ENCODE data around the gene ERC1.

The ERC1 gene

DNA sequence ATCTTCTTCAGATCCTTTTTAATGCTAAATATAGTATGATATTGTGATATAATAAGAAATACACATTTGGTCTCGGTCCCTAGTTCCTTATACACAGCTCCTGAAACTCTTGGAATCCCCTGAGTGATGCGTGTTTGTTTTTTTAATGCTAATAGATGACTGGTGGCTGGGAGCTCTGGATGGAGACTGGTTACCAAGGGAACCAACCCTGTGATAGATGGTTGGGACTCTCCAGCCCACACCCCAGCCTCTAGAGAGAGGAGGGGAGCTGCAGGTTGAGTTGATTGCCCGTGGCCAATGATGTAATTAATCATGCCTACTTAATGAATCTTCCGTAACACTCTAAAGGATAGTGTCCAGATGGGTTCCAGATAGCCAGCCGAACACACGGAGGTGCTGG lies 462.8 kb downstream of the ERC1 start:
- in situ Hi-C loops (cut with HindIII; ENCODE audit: low pct_ligation_motif_present, low pct_unique_long_range_greater_than_20kb, low sequenced_read_pairs): no loop called here

GRCh38 chr12:1456885-1457284 lies 465.9 kb downstream of the ERC1 start:
- in situ Hi-C loops (cut with HindIII; ENCODE audit: low pct_ligation_motif_present, low pct_unique_long_range_greater_than_20kb, low sequenced_read_pairs): no loop called here
- DNase-seq: no peak

More for the DNA sequence above, 462.8 kb downstream of the ERC1 start:
- no peak for DNase-seq

DNA sequence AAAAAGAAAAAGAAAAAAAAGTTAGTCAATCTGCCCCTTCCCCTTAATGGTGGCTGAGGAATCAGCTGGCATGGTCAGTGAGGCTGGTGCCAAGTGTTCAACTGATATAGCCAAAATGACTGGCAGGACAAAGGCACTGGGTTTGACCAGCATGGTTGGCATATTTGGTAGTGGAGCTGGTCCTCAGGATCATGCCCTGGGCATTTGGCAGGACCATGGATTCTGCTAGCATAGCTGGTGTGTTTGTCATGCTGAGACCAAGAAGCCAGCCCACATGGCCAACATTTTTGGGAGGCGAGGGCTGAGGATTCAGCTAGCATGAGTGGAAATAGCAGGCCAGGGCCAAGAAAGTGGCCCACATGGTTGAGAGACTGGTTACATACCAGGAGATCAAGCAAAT lies 466.9 kb downstream of the ERC1 start:
- in situ Hi-C loops (cut with HindIII; ENCODE audit: low pct_ligation_motif_present, low pct_unique_long_range_greater_than_20kb, low sequenced_read_pairs): no loop called here
- peak; percentile 88 for DNase-seq

DNA sequence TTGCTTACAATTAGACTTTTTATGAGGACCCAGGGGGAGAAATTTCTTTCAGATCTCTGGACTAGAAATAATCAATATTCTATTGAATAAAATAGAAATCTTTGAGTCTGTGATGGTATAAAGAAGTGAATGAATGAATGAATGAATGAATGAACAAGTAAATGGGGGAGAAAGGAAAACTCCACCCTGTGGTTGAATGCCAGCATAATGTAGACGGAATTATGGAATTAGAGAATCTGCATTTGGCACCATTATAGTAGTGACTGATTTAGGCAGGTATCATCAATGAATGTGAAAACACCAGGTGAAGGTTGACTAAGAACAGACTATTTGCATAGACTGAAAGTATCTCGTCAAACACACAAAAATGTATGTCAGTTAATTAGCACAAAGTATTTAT lies 468.3 kb downstream of the ERC1 start:
- in situ Hi-C loops (cut with HindIII; ENCODE audit: low pct_ligation_motif_present, low pct_unique_long_range_greater_than_20kb, low sequenced_read_pairs): no loop called here
- no peak for DNase-seq

DNA sequence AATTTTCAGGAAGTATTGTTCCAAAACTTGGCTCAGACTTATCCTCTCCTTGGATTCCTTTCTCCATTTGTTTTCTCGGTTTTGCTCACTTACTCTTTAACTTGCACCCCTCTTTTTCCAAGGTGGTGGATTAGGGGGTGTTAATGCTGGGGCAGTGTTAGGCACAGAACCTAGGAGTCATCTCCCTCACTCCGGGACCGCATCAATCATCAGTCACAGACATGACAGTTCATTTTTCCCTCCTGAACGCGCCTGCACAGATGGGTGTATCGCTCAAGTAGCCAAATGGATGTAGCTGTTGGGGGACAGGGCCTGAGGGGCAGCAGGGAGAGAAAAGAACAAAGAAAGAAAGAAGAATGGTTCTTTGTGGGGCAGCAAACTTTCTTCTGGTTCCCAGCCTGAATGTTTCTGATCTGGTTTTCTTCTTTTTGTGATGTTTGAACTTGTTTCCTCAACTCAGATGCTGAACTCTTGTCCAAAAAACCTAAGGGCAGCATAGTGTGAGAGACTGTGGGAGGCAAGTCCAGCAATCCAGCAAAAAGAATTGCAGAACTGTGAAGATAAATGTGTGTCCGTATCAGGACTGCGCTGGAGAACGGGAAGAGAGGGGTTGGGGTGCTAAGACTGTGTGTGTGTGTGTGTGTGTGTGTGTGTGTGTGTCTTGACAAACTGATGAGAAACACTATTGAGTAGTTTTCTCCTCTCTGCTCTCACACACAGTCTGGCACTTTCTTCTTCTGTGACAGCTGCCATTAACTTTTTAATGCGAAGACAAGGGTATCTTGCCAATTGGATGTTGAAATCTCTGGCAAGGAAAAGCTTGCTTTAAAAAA lies 472.3 kb downstream of the ERC1 start:
- no peak for DNase-seq
- in situ Hi-C loops (cut with HindIII; ENCODE audit: low pct_ligation_motif_present, low pct_unique_long_range_greater_than_20kb, low sequenced_read_pairs): no loop called here

GRCh38 chr12:1464925-1465324 lies 473.9 kb downstream of the ERC1 start:
- no peak for DNase-seq
- in situ Hi-C loops (cut with HindIII; ENCODE audit: low pct_ligation_motif_present, low pct_unique_long_range_greater_than_20kb, low sequenced_read_pairs): no loop called here

- no peak for DNase-seq
- in situ Hi-C loops (cut with HindIII; ENCODE audit: low pct_ligation_motif_present, low pct_unique_long_range_greater_than_20kb, low sequenced_read_pairs): no loop called here
Observed at GRCh38 chr12:1465990-1466389, 475.0 kb downstream of the ERC1 start.

DNA sequence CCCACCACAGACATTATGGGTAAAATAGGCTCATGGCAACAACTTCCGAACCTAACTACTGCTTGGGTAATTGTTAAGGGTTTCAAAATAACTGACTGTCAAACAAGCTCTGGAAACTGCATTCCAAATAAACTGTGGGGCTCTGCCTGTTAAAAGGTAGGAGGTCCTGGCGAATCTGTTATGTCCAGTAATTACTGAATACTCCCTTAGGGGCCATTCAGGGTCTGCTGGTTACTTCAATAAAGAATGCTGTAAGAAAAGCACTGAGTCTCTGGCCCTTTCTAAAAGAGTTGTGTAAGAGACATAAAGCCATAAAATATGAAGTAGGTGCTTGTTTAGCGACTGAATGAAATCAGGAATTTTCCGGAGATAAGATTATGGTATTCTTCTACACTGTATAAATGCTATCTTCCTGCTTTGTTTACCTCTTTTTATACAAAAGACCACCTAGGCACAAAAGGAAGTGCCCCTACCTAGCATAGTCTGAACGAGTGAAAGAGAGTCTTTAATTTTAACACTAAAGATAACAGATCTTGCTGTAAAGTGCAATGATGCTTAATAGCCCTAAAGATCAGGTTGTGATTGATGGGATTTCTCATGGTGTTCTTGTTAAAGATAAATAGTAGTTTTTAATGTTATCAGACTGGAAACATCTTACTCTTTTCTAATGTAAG lies 475.6 kb downstream of the ERC1 start:
- in situ Hi-C loops (cut with HindIII; ENCODE audit: low pct_ligation_motif_present, low pct_unique_long_range_greater_than_20kb, low sequenced_read_pairs): no loop called here
- DNase-seq: no peak

DNA sequence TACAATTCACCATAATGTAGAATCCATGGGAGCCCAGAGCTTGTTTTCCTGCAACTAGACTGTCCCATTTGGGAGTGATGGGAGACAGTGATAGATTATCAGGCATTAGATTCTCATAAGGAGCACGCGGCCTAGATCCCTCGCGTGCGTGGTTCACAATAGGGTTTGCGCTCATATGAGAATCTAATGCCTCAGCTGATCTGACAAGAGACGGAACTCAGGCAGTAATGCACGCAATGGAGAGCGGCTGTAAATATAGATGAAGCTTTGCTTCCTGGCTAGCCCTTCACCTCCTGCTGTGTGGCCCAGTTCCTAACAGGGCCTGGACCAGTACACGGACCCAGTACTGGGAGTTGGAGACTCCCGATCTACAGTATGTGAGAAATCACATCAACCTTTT lies 476.7 kb downstream of the ERC1 start:
- no peak for DNase-seq
- in situ Hi-C loops (cut with HindIII; ENCODE audit: low pct_ligation_motif_present, low pct_unique_long_range_greater_than_20kb, low sequenced_read_pairs): no loop called here

- in situ Hi-C loops (cut with HindIII; ENCODE audit: low pct_ligation_motif_present, low pct_unique_long_range_greater_than_20kb, low sequenced_read_pairs): no loop called here
- DNase-seq: no peak
Observed at GRCh38 chr12:1469070-1469469, 478.0 kb downstream of the ERC1 start.

DNA sequence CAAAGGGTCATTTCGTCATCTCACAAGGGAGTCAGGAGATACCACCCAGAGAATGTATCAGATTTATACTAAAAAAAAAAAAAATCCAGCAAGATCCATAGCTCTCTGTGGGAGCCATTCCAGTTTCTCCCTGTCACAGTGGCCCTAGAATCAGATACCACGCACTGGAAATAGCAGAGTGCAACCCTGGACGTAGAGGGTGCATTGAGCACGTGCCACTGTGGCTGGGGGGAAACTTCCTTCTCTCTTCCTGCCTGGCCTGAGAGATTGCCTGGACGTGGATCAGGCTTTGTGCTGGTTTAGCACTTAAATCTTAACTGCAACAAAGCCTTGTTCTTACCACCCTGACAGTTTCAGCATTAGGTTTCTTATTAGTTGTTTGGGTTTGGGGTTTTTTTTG lies 479.0 kb downstream of the ERC1 start:
- in situ Hi-C loops (cut with HindIII; ENCODE audit: low pct_ligation_motif_present, low pct_unique_long_range_greater_than_20kb, low sequenced_read_pairs): no loop called here
- DNase-seq: no peak

DNA sequence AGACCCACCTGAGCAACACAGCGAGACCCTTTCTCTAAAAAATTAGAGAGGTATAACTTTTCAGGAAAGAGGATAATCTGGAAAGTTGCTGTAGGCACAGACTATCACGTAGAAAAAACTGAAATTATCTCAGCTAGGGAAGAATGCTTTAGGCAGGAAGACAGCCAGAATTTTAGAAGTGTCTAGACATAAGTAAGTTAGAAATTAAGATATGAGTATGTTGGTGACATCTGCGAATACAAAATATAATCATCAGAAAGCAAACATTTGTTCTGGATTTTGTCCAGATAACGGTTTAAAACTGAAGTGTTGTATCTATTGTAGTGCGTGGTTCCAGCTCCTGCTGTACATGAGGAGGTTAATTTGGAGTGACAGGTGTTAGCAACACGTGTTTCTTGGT lies 480.2 kb downstream of the ERC1 start:
- in situ Hi-C loops (cut with HindIII; ENCODE audit: low pct_ligation_motif_present, low pct_unique_long_range_greater_than_20kb, low sequenced_read_pairs): no loop called here
- DNase-seq: no peak

GRCh38 chr12:1473418-1473817 lies 482.4 kb downstream of the ERC1 start:
- in situ Hi-C loops (cut with HindIII; ENCODE audit: low pct_ligation_motif_present, low pct_unique_long_range_greater_than_20kb, low sequenced_read_pairs): no loop called here
- DNase-seq: peak; percentile 61

DNA sequence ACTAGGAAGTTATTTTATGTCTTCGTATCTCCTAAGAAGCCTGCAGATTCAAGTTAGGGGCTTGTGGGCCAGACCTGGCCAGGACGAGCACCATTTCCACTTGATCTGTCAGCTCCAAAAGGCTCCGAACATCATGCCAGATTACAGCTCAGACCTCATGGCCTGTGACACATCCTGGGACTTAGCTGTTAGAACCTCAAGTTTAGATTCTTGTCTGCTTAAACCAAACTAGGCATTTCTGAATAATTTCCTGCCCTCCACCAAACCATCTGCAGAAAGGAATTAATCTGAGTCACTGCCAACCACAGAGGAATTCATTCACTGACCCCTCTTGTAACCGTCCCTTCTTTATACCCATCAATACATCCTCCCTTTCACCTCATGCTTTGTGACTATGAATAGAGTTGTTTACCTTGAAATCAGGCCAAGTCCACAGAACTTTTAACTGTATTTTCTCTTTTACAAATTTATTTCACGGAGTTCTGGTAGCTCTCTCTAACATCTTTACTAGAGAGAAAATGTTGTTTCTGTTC lies 483.1 kb downstream of the ERC1 start:
- DNase-seq: peak; percentile 100
- in situ Hi-C loops (cut with HindIII; ENCODE audit: low pct_ligation_motif_present, low pct_unique_long_range_greater_than_20kb, low sequenced_read_pairs): no loop called here

DNA sequence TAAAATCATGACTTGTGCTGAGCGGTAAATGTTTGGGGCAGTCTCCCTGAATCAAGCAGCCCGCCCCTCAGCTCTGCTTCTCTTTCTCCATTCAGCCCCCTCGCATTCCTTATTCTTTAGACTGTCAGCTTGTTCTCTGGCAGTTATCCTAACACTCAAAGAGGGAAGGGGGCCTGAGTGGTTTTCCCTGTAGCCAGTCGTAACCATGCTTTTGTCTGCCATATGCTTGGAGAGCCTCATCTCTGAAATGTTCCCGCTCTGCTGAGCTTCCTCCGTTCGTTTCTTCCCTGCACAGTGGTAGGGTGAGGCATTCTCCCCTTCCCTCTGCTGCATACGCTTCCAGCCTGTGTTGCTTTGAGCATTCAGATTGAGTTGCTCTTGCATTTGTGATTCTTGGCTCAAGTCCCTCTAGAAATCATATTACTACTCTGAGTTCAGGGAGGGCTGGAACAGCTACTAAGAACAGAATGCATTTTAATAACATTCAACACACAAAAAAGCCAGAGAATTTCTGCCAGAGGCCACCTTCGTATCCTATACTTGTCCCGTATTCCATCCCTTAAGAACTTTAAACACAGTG lies 483.6 kb downstream of the ERC1 start:
- in situ Hi-C loops (cut with HindIII; ENCODE audit: low pct_ligation_motif_present, low pct_unique_long_range_greater_than_20kb, low sequenced_read_pairs): no loop called here
- DNase-seq: peak; percentile 89

- in situ Hi-C loops (cut with HindIII; ENCODE audit: low pct_ligation_motif_present, low pct_unique_long_range_greater_than_20kb, low sequenced_read_pairs): no loop called here
- DNase-seq: no peak
Observed at GRCh38 chr12:1479645-1480044, 488.6 kb downstream of the ERC1 start.

DNA sequence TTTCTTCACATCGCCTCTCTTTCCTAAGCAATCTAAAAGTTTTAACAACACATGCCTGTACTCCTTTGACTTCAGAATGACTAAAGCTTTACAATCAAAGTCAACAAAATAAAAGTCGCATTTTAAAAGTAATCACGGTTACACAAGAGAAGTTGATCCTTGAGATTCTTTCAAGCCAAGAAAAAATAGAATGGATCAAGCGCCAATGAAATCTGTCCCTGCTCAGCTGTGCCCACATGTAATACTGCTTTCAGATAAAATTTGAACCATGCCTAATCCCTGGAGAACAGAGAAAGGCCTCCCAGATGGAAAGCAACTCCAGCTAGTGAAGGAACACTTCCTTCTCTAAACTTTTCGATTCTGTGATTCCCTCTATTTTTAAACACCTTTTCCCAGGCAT lies 490.3 kb downstream of the ERC1 start:
- DNase-seq: no peak
- in situ Hi-C loops (cut with HindIII; ENCODE audit: low pct_ligation_motif_present, low pct_unique_long_range_greater_than_20kb, low sequenced_read_pairs): no loop called here

DNA sequence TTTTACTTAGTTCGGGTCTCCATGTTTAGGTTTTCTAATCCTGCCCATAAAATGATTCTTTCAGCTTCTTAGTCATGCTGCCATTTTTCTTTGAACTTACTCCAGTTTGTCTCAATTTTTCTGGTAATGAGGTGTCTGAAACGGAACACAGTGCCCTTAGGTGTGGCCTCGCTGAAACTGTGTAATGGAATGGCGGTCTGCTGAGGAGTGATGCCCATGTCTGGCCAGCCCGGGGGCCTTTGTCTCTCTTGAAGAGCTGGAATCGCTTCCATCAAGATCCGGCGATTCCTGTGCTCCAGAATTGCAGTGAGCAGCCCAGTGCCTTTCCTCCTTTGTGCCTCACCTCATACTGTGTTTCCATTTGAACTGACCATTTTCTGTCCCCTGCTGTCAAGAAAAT lies 490.9 kb downstream of the ERC1 start:
- in situ Hi-C loops (cut with HindIII; ENCODE audit: low pct_ligation_motif_present, low pct_unique_long_range_greater_than_20kb, low sequenced_read_pairs): no loop called here
- DNase-seq: no peak

GRCh38 chr12:1488908-1489381 lies 497.9 kb downstream of the ERC1 start:
- in situ Hi-C loops (cut with HindIII; ENCODE audit: low pct_ligation_motif_present, low pct_unique_long_range_greater_than_20kb, low sequenced_read_pairs): no loop called here
- no peak for DNase-seq

Data from ACHN (cell line).